HepG2 (cell line): ENCODE results near the gene VPS9D1. TPM values are rescaled to one million over a fixed set of nuclear protein-coding genes. Genes with fewer than 3 reads are reported as not detected.

Experiments used
- GPN1 ChIP-seq: sonication (generic); formaldehyde crosslinking; IDR thresholded peaks from 2 replicates; pipeline ENCODE4 v1.5.1; 2020; ENCODE audit warnings: missing genetic modification reagents, borderline replicate concordance
- HNRNPLL ChIP-seq: fragments of 200-400 bp; formaldehyde crosslinking; IDR thresholded peaks from 2 replicates; pipeline ENCODE4 v1.6.1; 2017; ENCODE audit warnings: mild to moderate bottlenecking, low read depth, low read length; ENCODE audit not compliant: poor library complexity, severe bottlenecking
- KMT2A ChIP-seq: sonication (generic); formaldehyde crosslinking; IDR thresholded peaks from 2 replicates; pipeline ENCODE4 v1.4.0; 2020; ENCODE audit warnings: missing genetic modification reagents
- MBD4 ChIP-seq: IDR thresholded peaks from 2 replicates; pipeline ENCODE4 v1.6.1; 2012; ENCODE audit warnings: low read length, inconsistent platforms, borderline replicate concordance
- MXD4 ChIP-seq: IDR thresholded peaks from 2 replicates; pipeline ENCODE4 v1.6.1; 2016; ENCODE audit warnings: mild to moderate bottlenecking, missing biosample characterization, missing genetic modification reagents
- NCOA2 ChIP-seq: sonication (generic); formaldehyde crosslinking; IDR thresholded peaks from 2 replicates; pipeline ENCODE4 v1.8.0; 2022; ENCODE audit warnings: inconsistent platforms
- NFE2 ChIP-seq: sonication (generic); formaldehyde crosslinking; IDR thresholded peaks from 2 replicates; pipeline ENCODE4 v1.4.0; 2020; ENCODE audit warnings: missing genetic modification reagents
- NR1H2 ChIP-seq: sonication (generic); formaldehyde crosslinking; IDR thresholded peaks from 2 replicates; pipeline ENCODE4 v1.8.1; 2022; ENCODE audit warnings: low read depth, missing genetic modification reagents, borderline replicate concordance
- PRDM15 ChIP-seq: sonication (generic); formaldehyde crosslinking; IDR thresholded peaks from 2 replicates; pipeline ENCODE4 v1.4.0; 2020; ENCODE audit warnings: missing genetic modification reagents
- RBAK ChIP-seq: sonication (generic); formaldehyde crosslinking; IDR thresholded peaks from 2 replicates; pipeline ENCODE4 v1.5.1; 2020; ENCODE audit warnings: mild to moderate bottlenecking, missing genetic modification reagents
- SP5 ChIP-seq: IDR thresholded peaks from 2 replicates; pipeline ENCODE4 v1.6.1; 2016; ENCODE audit warnings: low read depth, borderline replicate concordance
- STAG1 ChIP-seq: sonication (generic); formaldehyde crosslinking; IDR thresholded peaks from 2 replicates; pipeline ENCODE4 v1.4.0; 2020; ENCODE audit warnings: missing genetic modification reagents
- TFAP4 ChIP-seq: sonication (generic); IDR thresholded peaks from 2 replicates; pipeline ENCODE4 v1.6.1; 2016; ENCODE audit warnings: low read depth, borderline replicate concordance
- YY1 ChIP-seq: IDR thresholded peaks from 2 replicates; pipeline ENCODE4 v1.6.1; 2011; ENCODE audit warnings: low read length, low read depth, moderate library complexity, mild to moderate bottlenecking; ENCODE audit not compliant: insufficient read depth, insufficient replicate concordance
- ZC3H4 ChIP-seq: sonication (generic); formaldehyde crosslinking; IDR thresholded peaks from 2 replicates; pipeline ENCODE4 v1.4.0; 2020; ENCODE audit warnings: missing genetic modification reagents, borderline replicate concordance
- ZMAT3 ChIP-seq: sonication (generic); formaldehyde crosslinking; conservative IDR thresholded peaks from 2 replicates; pipeline ENCODE4 v1.7.0; 2021; ENCODE audit warnings: missing genetic modification reagents
- ZNF224 ChIP-seq: sonication (generic); formaldehyde crosslinking; IDR thresholded peaks from 2 replicates; pipeline ENCODE4 v1.5.0; 2020; ENCODE audit warnings: mild to moderate bottlenecking, missing genetic modification reagents
- ZNF235 ChIP-seq: sonication (generic); formaldehyde crosslinking; IDR thresholded peaks from 2 replicates; pipeline ENCODE4 v1.8.1; 2023; ENCODE audit warnings: mild to moderate bottlenecking, missing genetic modification reagents, borderline replicate concordance
- ZNF30 ChIP-seq: sonication (generic); formaldehyde crosslinking; IDR thresholded peaks from 2 replicates; pipeline ENCODE4 v1.5.0; 2020; ENCODE audit warnings: mild to moderate bottlenecking, missing genetic modification reagents
- ZNF329 ChIP-seq: sonication (generic); formaldehyde crosslinking; IDR thresholded peaks from 2 replicates; pipeline ENCODE4 v1.9.0; 2021; ENCODE audit warnings: low read depth, mild to moderate bottlenecking, missing genetic modification reagents
- ZNF333 ChIP-seq: sonication (generic); formaldehyde crosslinking; IDR thresholded peaks from 2 replicates; pipeline ENCODE4 v1.4.0; 2020; ENCODE audit warnings: mild to moderate bottlenecking, missing genetic modification reagents, borderline replicate concordance
- ZNF383 ChIP-seq: sonication (generic); formaldehyde crosslinking; IDR thresholded peaks from 2 replicates; pipeline ENCODE4 v1.4.0; 2020; ENCODE audit warnings: missing genetic modification reagents, mild to moderate bottlenecking, borderline replicate concordance
- ZNF44 ChIP-seq: sonication (generic); formaldehyde crosslinking; IDR thresholded peaks from 2 replicates; pipeline ENCODE4 v1.5.1; 2020; ENCODE audit warnings: mild to moderate bottlenecking, missing genetic modification reagents
- ZNF607 ChIP-seq: sonication (generic); formaldehyde crosslinking; IDR thresholded peaks from 2 replicates; pipeline ENCODE4 v1.5.1; 2020; ENCODE audit warnings: missing genetic modification reagents, mild to moderate bottlenecking, borderline replicate concordance
- ZNF775 ChIP-seq: sonication (generic); formaldehyde crosslinking; IDR thresholded peaks from 2 replicates; pipeline ENCODE4 v1.4.0; 2020; ENCODE audit warnings: missing genetic modification reagents, mild to moderate bottlenecking, moderate library complexity, borderline replicate concordance
- ZNF883 ChIP-seq: sonication (generic); formaldehyde crosslinking; IDR thresholded peaks from 2 replicates; pipeline ENCODE4 v1.5.1; 2020; ENCODE audit warnings: mild to moderate bottlenecking, missing genetic modification reagents; ENCODE audit errors: not compliant biosample characterization
- polyA plus RNA-seq, 8 experiments: library from polyadenylated mRNA; depleted of rRNA in 3 of 8; stranded (reverse) in 7 of 8; unstranded in 1 of 8; fragments of >200 nt; fragmentation: Illumina TruSeq in 4 of 8; extraction: Trizol in 4 of 8; gene quantifications; 2 replicates each; pipeline versions ENCODE4 v1.2.1 to v1.2.3, GENCODE V29; 2011 to 2016; ENCODE audit warnings: low read depth in 4 of 8, missing spikeins in 1 of 8, mixed read lengths in 1 of 8; ENCODE audit not compliant: insufficient read depth in 1 of 8
- total RNA-seq, 5 experiments: library from RNA; depleted of rRNA; stranded (reverse); fragments of >200 nt; fragmentation: Illumina TruSeq; extraction: Trizol; gene quantifications; 2 replicates each; pipeline ENCODE4 v1.2.3, GENCODE V29; 2016; ENCODE audit warnings: low read depth in 1 of 5

The VPS9D1 gene
- total and polyA plus RNA-seq, 2 of the 13 experiments (the other 11 are each of a cell fraction or from before 2014, with no cell fraction given) = 10.1 to 13.2 TPM

- peak; percentile 98 for TF ChIP-seq HNRNPLL
- TF ChIP-seq ZNF775 (CRISPR knock-in tag) = no peak
- peak; percentile 80; the same call in 1 of the 2 replicates for TF ChIP-seq ZNF44
- TF ChIP-seq ZNF329 (CRISPR knock-in tag) = peak; percentile 23; the same call in 1 of the 2 replicates
- TF ChIP-seq ZC3H4 = no peak
- peak; percentile 93 for TF ChIP-seq KMT2A (CRISPR knock-in tag)
- 0 out of 2 replicates have a peak, but pooled peaks have one; percentile 72 for TF ChIP-seq ZNF383
- peak; percentile 96 for TF ChIP-seq ZNF883 (CRISPR knock-in tag)
- no peak; the same call in 1 of the 2 replicates for TF ChIP-seq ZNF333 (CRISPR knock-in tag)
- no peak for TF ChIP-seq NFE2 (CRISPR knock-in tag)
- TF ChIP-seq NCOA2 (CRISPR knock-in tag) = no peak; the same call in none of the 2 replicates
- peak; percentile 91 for TF ChIP-seq MXD4 (CRISPR knock-in tag)
- no peak for TF ChIP-seq ZNF607 (CRISPR knock-in tag)
- TF ChIP-seq PRDM15 (CRISPR knock-in tag) = peak; percentile 33; the same call in 1 of the 2 replicates
- peak; percentile 71 for TF ChIP-seq YY1
- TF ChIP-seq TFAP4 = no peak
- 0 out of 2 replicates have a peak, but pooled peaks have one; percentile 16 for TF ChIP-seq GPN1 (CRISPR knock-in tag)
- peak; percentile 92 for TF ChIP-seq SP5 (CRISPR knock-in tag)
- TF ChIP-seq STAG1 (CRISPR knock-in tag) = no peak; the same call in 1 of the 2 replicates
- no peak; the same call in 1 of the 2 replicates for TF ChIP-seq ZNF224 (CRISPR knock-in tag)
- TF ChIP-seq MBD4 = no peak
- peak; percentile 67; the same call in 1 of the 2 replicates for TF ChIP-seq ZNF30 (CRISPR knock-in tag)
- TF ChIP-seq ZMAT3 = peak; percentile 96
- TF ChIP-seq ZNF235 (CRISPR knock-in tag) = peak; percentile 93; the same call in 1 of the 2 replicates
- peak; percentile 40; the same call in 1 of the 2 replicates for TF ChIP-seq RBAK (CRISPR knock-in tag)
- 0 out of 2 replicates have a peak, but pooled peaks have one; percentile 47 for TF ChIP-seq NR1H2 (CRISPR knock-in tag)
Observed at GRCh38 chr16:89657442-89658220, 63.1 kb downstream of the VPS9D1 start, which contains the start of the genes CHMP1A and SPATA33 (continued).
